ENCODE measurements around the gene HLA-DQB1.
"Not testable (repeated sequence)": the region's sequence is repeated elsewhere in the genome, so short reads cannot be mapped to it uniquely, and the experiment has no call there.

Gene HLA-DQB1

GRCh38 chr6:32684246-32684645 lies 17.8 kb upstream of the HLA-DQB1 start:
- Histone ChIP-seq H3K27me3 (ENCODE audit: control insufficient read depth in 1 of 2, insufficient read depth in 2 of 2, low read length in 2 of 2) (peaks cover 0 to 12% of the 10 kb centered on the region in 2 donors), H3K4me1 (ENCODE audit: control insufficient read depth, insufficient read depth, low read length) (no peaks in the 10 kb centered on the region), H3K27ac (ENCODE audit: low read length) (no peak overlapping the region), H3K9ac (ENCODE audit: low read length in 2 of 2) (no peak overlapping the region), H3K4me3 (ENCODE audit: low read length in 2 of 2) (no peak overlapping the region), H3K36me3 (ENCODE audit: control insufficient read depth in 2 of 2, insufficient read depth in 2 of 2, low read length in 2 of 2) (no peaks in the 10 kb centered on the region), H3K9me3 (ENCODE audit: control insufficient read depth in 2 of 2, low read length in 2 of 2) (no peaks in the 10 kb centered on the region)

DNA sequence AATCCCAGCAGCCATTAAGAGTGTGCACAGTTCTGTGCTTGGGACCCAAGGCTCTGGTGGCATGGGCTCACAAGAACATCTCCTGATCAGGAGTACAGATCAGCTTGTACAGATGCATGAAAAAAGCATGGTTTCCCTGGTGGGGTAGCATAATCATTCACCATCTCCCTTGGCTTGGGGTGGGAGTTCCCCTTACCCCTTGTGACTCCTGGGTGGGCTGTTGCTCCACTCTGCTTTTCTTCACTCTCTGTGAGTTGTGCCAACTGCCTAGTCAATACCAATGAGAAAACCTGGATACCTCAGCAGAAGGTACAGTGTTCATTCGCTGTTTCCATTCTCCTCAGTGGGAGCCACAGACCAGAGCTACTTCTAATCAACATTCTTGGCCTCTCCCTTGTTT lies 13.6 kb upstream of the HLA-DQB1 start:
- Histone ChIP-seq H3K27ac (ENCODE audit: low read length) (no peak overlapping the region), H3K27me3 (ENCODE audit: control insufficient read depth in 1 of 2, insufficient read depth in 2 of 2, low read length in 2 of 2) (peaks cover 0 to 9% of the 10 kb centered on the region in 2 donors), H3K9me3 (ENCODE audit: control insufficient read depth in 2 of 2, low read length in 2 of 2) (no peaks in the 10 kb centered on the region), H3K4me1 (ENCODE audit: control insufficient read depth, insufficient read depth, low read length) (no peaks in the 10 kb centered on the region), H3K36me3 (ENCODE audit: control insufficient read depth in 2 of 2, insufficient read depth in 2 of 2, low read length in 2 of 2) (no peaks in the 10 kb centered on the region), H3K9ac (ENCODE audit: low read length in 2 of 2) (no peak overlapping the region), H3K4me3 (ENCODE audit: low read length in 2 of 2) (no peak overlapping the region)

GRCh38 chr6:32679492-32679891 lies 13.0 kb upstream of the HLA-DQB1 start:
- Histone ChIP-seq H3K9ac (ENCODE audit: low read length in 2 of 2) (no peak overlapping the region), H3K36me3 (ENCODE audit: control insufficient read depth in 2 of 2, insufficient read depth in 2 of 2, low read length in 2 of 2) (no peaks in the 10 kb centered on the region), H3K4me3 (ENCODE audit: low read length in 2 of 2) (no peak overlapping the region), H3K27ac (ENCODE audit: low read length) (no peak overlapping the region), H3K9me3 (ENCODE audit: control insufficient read depth in 2 of 2, low read length in 2 of 2) (no peaks in the 10 kb centered on the region), H3K4me1 (ENCODE audit: control insufficient read depth, insufficient read depth, low read length) (no peaks in the 10 kb centered on the region), H3K27me3 (ENCODE audit: control insufficient read depth in 1 of 2, insufficient read depth in 2 of 2, low read length in 2 of 2) (peaks cover 0 to 9% of the 10 kb centered on the region in 2 donors)

- H3K4me1 ChIP-seq (ENCODE audit: control insufficient read depth, insufficient read depth, low read length); H3K9ac ChIP-seq (ENCODE audit: low read length in 2 of 2); H3K4me3 ChIP-seq (ENCODE audit: low read length in 2 of 2); H3K9me3 ChIP-seq (ENCODE audit: control insufficient read depth in 2 of 2, low read length in 2 of 2); H3K36me3 ChIP-seq (ENCODE audit: control insufficient read depth in 2 of 2, insufficient read depth in 2 of 2, low read length in 2 of 2); H3K27ac ChIP-seq (ENCODE audit: low read length); H3K27me3 ChIP-seq (ENCODE audit: control insufficient read depth in 1 of 2, insufficient read depth in 2 of 2, low read length in 2 of 2): not testable (repeated sequence)
These were observed 7.7 kb upstream of the HLA-DQB1 start for GRCh38 chr6:32674123-32674522.

DNA sequence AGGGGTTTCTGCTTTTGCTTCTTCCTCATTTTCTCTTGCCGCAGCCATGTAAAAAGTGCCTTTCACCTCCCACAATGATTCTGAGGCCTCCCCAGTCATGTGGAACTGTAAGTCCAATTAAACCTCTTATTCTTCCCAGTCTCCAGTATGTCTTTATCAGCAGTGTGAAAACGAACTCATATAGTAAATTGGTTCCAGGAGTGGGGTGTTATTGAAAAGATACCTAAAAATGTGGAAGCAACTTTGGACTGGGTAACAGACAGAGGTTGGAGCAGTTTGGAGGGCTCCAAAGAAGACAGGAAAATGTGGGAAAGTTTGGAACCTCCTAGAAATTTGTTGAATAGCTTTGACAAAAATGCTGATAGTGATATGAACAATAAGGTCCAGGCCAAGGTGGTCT lies 5.5 kb upstream of the HLA-DQB1 start:
- not testable (repeated sequence) for H3K4me3 ChIP-seq (ENCODE audit: low read length in 2 of 2); H3K27me3 ChIP-seq (ENCODE audit: control insufficient read depth in 1 of 2, insufficient read depth in 2 of 2, low read length in 2 of 2); H3K9ac ChIP-seq (ENCODE audit: low read length in 2 of 2); H3K36me3 ChIP-seq (ENCODE audit: control insufficient read depth in 2 of 2, insufficient read depth in 2 of 2, low read length in 2 of 2); H3K9me3 ChIP-seq (ENCODE audit: control insufficient read depth in 2 of 2, low read length in 2 of 2); H3K4me1 ChIP-seq (ENCODE audit: control insufficient read depth, insufficient read depth, low read length); H3K27ac ChIP-seq (ENCODE audit: low read length)

- no peak overlapping the region for H3K9ac ChIP-seq (ENCODE audit: low read length in 2 of 2)
These were observed 3.4 kb upstream of the HLA-DQB1 start for GRCh38 chr6:32669893-32670292.

GRCh38 chr6:32669240-32669639 lies 2.8 kb upstream of the HLA-DQB1 start:
- Histone ChIP-seq H3K27me3 (ENCODE audit: control insufficient read depth in 1 of 2, insufficient read depth in 2 of 2, low read length in 2 of 2) (peaks cover 5 to 7% of the 10 kb centered on the region in 2 donors), H3K4me3 (ENCODE audit: low read length in 2 of 2) (no peak overlapping the region), H3K27ac (ENCODE audit: low read length) (no peak overlapping the region), H3K9ac (ENCODE audit: low read length in 2 of 2) (no peak overlapping the region), H3K36me3 (ENCODE audit: control insufficient read depth in 2 of 2, insufficient read depth in 2 of 2, low read length in 2 of 2) (no peaks in the 10 kb centered on the region), H3K9me3 (ENCODE audit: control insufficient read depth in 2 of 2, low read length in 2 of 2) (peaks cover 0 to 8% of the 10 kb centered on the region in 2 donors), H3K4me1 (ENCODE audit: control insufficient read depth, insufficient read depth, low read length) (no peaks in the 10 kb centered on the region)

More at GRCh38 chr6:32669893-32670292, 3.4 kb upstream of the HLA-DQB1 start:
- Histone ChIP-seq H3K4me3 (ENCODE audit: low read length in 2 of 2) (no peak overlapping the region), H3K9me3 (ENCODE audit: control insufficient read depth in 2 of 2, low read length in 2 of 2) (peaks cover 0 to 8% of the 10 kb centered on the region in 2 donors), H3K27ac (ENCODE audit: low read length) (no peak overlapping the region), H3K4me1 (ENCODE audit: control insufficient read depth, insufficient read depth, low read length) (no peaks in the 10 kb centered on the region), H3K36me3 (ENCODE audit: control insufficient read depth in 2 of 2, insufficient read depth in 2 of 2, low read length in 2 of 2) (no peaks in the 10 kb centered on the region), H3K27me3 (ENCODE audit: control insufficient read depth in 1 of 2, insufficient read depth in 2 of 2, low read length in 2 of 2) (peaks cover 5 to 7% of the 10 kb centered on the region in 2 donors)

- H3K27me3 ChIP-seq (ENCODE audit: control insufficient read depth in 1 of 2, insufficient read depth in 2 of 2, low read length in 2 of 2) = peaks cover 5 to 7% of the 10 kb centered on the region in 2 donors
- no peak overlapping the region for H3K4me3 ChIP-seq (ENCODE audit: low read length in 2 of 2)
- H3K4me1 ChIP-seq (ENCODE audit: control insufficient read depth, insufficient read depth, low read length) = no peaks in the 10 kb centered on the region
- H3K9ac ChIP-seq (ENCODE audit: low read length in 2 of 2) = no peak overlapping the region
- peaks cover 0 to 8% of the 10 kb centered on the region in 2 donors for H3K9me3 ChIP-seq (ENCODE audit: control insufficient read depth in 2 of 2, low read length in 2 of 2)
- no peaks in the 10 kb centered on the region for H3K36me3 ChIP-seq (ENCODE audit: control insufficient read depth in 2 of 2, insufficient read depth in 2 of 2, low read length in 2 of 2)
- H3K27ac ChIP-seq (ENCODE audit: low read length) = no peak overlapping the region
These were observed 1.8 kb upstream of the HLA-DQB1 start for GRCh38 chr6:32668226-32668747.

DNA sequence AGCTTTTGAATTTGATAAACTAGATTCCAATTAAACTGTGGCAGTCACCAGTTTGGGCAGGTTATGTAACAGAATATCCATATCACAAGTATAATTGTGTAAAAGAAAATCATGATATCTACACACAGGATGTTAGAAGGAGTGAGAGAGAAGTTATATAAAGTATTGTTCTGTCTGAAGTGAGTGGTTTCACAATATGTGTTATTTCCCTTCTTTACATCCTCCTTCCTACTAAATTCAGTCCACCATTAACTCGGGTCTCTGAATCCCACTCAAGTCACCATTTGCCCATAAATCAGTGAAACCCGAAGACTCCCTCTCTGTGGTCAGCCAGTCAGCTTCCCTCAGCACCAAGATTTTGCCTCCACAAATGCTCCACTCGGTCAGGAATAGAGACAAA lies 796 bp downstream of the HLA-DQB1 start:
- H3K36me3 ChIP-seq (ENCODE audit: control insufficient read depth in 2 of 2, insufficient read depth in 2 of 2, low read length in 2 of 2) = no peaks in the 10 kb centered on the region
- H3K27me3 ChIP-seq (ENCODE audit: control insufficient read depth in 1 of 2, insufficient read depth in 2 of 2, low read length in 2 of 2) = peaks cover 5 to 7% of the 10 kb centered on the region in 2 donors
- H3K27ac ChIP-seq (ENCODE audit: low read length) = no peak overlapping the region
- H3K4me3 ChIP-seq (ENCODE audit: low read length in 2 of 2) = no peak overlapping the region
- no peaks in the 10 kb centered on the region for H3K9me3 ChIP-seq (ENCODE audit: control insufficient read depth in 2 of 2, low read length in 2 of 2)
- H3K4me1 ChIP-seq (ENCODE audit: control insufficient read depth, insufficient read depth, low read length) = no peaks in the 10 kb centered on the region
- H3K9ac ChIP-seq (ENCODE audit: low read length in 2 of 2) = no peak overlapping the region

DNA sequence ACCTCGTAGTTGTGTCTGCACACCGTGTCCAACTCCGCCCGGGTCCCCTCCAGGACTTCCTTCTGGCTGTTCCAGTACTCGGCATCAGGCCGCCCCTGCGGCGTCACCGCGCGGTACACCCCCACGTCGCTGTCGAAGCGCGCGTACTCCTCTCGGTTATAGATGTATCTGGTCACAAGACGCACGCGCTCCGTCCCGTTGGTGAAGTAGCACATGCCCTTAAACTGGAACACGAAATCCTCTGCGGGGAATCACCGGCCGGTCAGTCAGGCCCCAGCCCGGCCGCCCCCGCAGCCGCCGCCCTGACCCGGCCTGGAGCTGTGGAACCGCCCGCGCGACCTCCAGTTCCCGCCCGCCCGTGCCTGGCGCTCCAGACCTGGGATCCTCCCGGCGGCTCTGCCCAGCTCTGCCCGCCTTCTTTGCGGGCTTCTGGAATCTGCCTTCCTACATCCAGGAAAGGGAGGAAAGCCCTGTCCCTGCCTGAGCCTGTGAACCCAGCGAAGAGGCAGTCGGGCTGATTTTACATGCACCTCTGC lies 1.6 kb downstream of the HLA-DQB1 start:
- Histone ChIP-seq H3K4me1 (ENCODE audit: control insufficient read depth, insufficient read depth, low read length) (no peaks in the 10 kb centered on the region), H3K36me3 (ENCODE audit: control insufficient read depth in 2 of 2, insufficient read depth in 2 of 2, low read length in 2 of 2) (no peaks in the 10 kb centered on the region), H3K27ac (ENCODE audit: low read length) (no peak overlapping the region), H3K27me3 (ENCODE audit: control insufficient read depth in 1 of 2, insufficient read depth in 2 of 2, low read length in 2 of 2) (peaks cover 5 to 7% of the 10 kb centered on the region in 2 donors), H3K9me3 (ENCODE audit: control insufficient read depth in 2 of 2, low read length in 2 of 2) (no peaks in the 10 kb centered on the region), H3K4me3 (ENCODE audit: low read length in 2 of 2) (no peak overlapping the region), H3K9ac (ENCODE audit: low read length in 2 of 2) (no peak overlapping the region)

DNA sequence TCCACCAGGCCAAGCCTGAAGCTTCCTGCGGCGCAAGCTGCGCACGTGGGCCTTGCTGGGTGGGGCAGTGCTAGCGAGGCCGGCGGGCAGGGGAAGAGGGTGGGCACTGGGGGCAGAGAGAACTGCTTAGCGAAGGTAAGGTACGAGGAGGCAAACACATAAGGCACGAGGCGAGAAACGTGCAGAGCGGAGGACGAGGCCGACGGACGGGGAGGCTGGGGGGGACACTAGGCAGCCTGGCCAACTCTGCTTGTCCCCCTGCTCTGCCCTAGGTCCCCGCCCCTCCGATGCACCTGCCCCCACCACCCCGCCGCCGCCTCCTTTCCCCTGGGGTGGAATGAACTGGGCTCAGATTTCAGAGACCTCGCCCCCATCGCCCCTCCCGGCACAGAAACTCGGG lies 2.1 kb downstream of the HLA-DQB1 start:
- Histone ChIP-seq H3K4me1 (ENCODE audit: control insufficient read depth, insufficient read depth, low read length) (no peaks in the 10 kb centered on the region), H3K9ac (ENCODE audit: low read length in 2 of 2) (no peak overlapping the region), H3K27ac (ENCODE audit: low read length) (no peak overlapping the region), H3K36me3 (ENCODE audit: control insufficient read depth in 2 of 2, insufficient read depth in 2 of 2, low read length in 2 of 2) (no peaks in the 10 kb centered on the region), H3K9me3 (ENCODE audit: control insufficient read depth in 2 of 2, low read length in 2 of 2) (no peaks in the 10 kb centered on the region), H3K4me3 (ENCODE audit: low read length in 2 of 2) (no peak overlapping the region), H3K27me3 (ENCODE audit: control insufficient read depth in 1 of 2, insufficient read depth in 2 of 2, low read length in 2 of 2) (peaks cover 3 to 5% of the 10 kb centered on the region in 2 donors)

Data from stomach smooth muscle (tissue), 2 donors.